OCI-LY1 (cell line): ENCODE data around the gene PPP2R2D.

ENCODE experiments used
- CTCF ChIP-seq: fragments of 200-600 bp; sonication (generic), shearing (Covaris generic); IDR thresholded peaks from 2 replicates; pipeline ENCODE4 v1.5.1; 2017; ENCODE audit warnings: mild to moderate bottlenecking, antibody characterized with exemption, low read length, moderate library complexity, mixed read lengths
- EZH2 ChIP-seq: fragments of 200-600 bp; sonication (generic), shearing (Covaris generic); IDR thresholded peaks from 2 replicates; pipeline ENCODE4 v1.8.0; 2017; ENCODE audit warnings: borderline replicate concordance, mixed run types, mild to moderate bottlenecking, antibody characterized with exemption, low read length, moderate library complexity, mixed read lengths

GRCh38 chr10:131854579-131855335, 46.1 kb upstream of the PPP2R2D start:
- TF ChIP-seq EZH2 (no peak), CTCF (no peak)
